ENCODE results near the gene AFF3. TPM values are rescaled to one million over a fixed set of nuclear protein-coding genes. Genes with fewer than 3 reads are reported as not detected.

AFF3 gene
- total RNA-seq, 1 experiment from 2014 or later, result not detected

GRCh38 chr2:99989905-99990304, 152.5 kb downstream of the AFF3 start:
- CTCF ChIA-PET, result no interaction called here

DNA sequence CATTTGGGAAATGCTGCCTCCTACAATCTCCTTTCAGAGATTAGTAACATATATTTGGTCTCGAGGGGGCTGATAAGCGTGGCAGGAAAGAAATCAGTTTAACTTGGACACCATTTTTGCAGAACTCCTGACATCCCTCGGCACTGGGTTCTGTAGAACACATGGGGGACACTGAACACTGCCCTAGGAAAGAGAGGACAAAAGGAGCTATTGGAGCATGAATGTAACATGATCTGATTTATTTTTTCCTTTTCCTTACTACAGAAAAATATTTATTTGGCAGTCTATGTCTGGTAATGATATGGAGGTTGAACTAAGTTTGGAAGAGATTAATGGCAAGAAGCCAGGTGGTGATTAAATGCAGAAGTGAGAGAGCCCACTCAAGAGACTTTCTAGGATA, 153.8 kb downstream of the AFF3 start:
- H3K9me3 ChIP-seq (ENCODE audit: insufficient read depth, low read depth), result no peaks in the 10 kb centered on the region
- no peak for DNase-seq
- TF ChIP-seq, protein P1, sequence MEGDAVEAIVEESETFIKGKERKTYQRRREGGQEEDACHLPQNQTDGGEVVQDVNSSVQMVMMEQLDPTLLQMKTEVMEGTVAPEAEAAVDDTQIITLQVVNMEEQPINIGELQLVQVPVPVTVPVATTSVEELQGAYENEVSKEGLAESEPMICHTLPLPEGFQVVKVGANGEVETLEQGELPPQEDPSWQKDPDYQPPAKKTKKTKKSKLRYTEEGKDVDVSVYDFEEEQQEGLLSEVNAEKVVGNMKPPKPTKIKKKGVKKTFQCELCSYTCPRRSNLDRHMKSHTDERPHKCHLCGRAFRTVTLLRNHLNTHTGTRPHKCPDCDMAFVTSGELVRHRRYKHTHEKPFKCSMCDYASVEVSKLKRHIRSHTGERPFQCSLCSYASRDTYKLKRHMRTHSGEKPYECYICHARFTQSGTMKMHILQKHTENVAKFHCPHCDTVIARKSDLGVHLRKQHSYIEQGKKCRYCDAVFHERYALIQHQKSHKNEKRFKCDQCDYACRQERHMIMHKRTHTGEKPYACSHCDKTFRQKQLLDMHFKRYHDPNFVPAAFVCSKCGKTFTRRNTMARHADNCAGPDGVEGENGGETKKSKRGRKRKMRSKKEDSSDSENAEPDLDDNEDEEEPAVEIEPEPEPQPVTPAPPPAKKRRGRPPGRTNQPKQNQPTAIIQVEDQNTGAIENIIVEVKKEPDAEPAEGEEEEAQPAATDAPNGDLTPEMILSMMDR (conservative IDR thresholded peaks at IDR 0.05), result no peak
- no peak for TF ChIP-seq EZH2 (IDR thresholded peaks at IDR 0.05; ENCODE audit: low read depth)
- H4K20me1 ChIP-seq (ENCODE audit: insufficient read depth), result peaks cover 4% of the 10 kb centered on the region; the same call in 1 of the 2 replicates
- CTCF ChIA-PET, result no interaction called here
- no peaks in the 10 kb centered on the region for H3F3A ChIP-seq (ENCODE audit: insufficient read depth, low read depth)
- H3K4me3 ChIP-seq, result no peak overlapping the region
- intact Hi-C loops (cut with micrococcal nuclease; ENCODE audit: unreplicated experiment), result no loop called here
- no peaks in the 10 kb centered on the region for H3K9me2 ChIP-seq (ENCODE audit: insufficient read depth)
- no peak overlapping the region for H3K4me2 ChIP-seq
- no peaks in the 10 kb centered on the region for H3K36me3 ChIP-seq (ENCODE audit: low read depth)
- H3K79me2 ChIP-seq (ENCODE audit: low read depth), result no peaks in the 10 kb centered on the region
- BruUV-seq (replicated peaks), result no TSS peak
- H2AFZ ChIP-seq, result no peak overlapping the region
- H3K4me1 ChIP-seq (replicated peaks; ENCODE audit: insufficient read depth), result no peaks in the 10 kb centered on the region
- POLR2A ChIA-PET (ENCODE audit: unreplicated experiment), result no interaction called here
- H3K27me3 ChIP-seq (ENCODE audit: insufficient read depth, low read depth), result peaks cover 53% of the 10 kb centered on the region
- H3K27ac ChIP-seq, result no peak overlapping the region

More at GRCh38 chr2:99989905-99990304, 152.5 kb downstream of the AFF3 start:
- intact Hi-C loops (cut with micrococcal nuclease; ENCODE audit: unreplicated experiment), result no loop called here
- H2AFZ ChIP-seq, result no peak overlapping the region
- H3F3A ChIP-seq (ENCODE audit: insufficient read depth, low read depth), result no peaks in the 10 kb centered on the region
- peaks cover 4% of the 10 kb centered on the region; the same call in 1 of the 2 replicates for H4K20me1 ChIP-seq (ENCODE audit: insufficient read depth)
- no peak overlapping the region for H3K27ac ChIP-seq
- BruUV-seq (replicated peaks), result no TSS peak
- H3K4me2 ChIP-seq, result no peak overlapping the region
- no peaks in the 10 kb centered on the region for H3K9me3 ChIP-seq (ENCODE audit: insufficient read depth, low read depth)
- peaks cover 64% of the 10 kb centered on the region for H3K27me3 ChIP-seq (ENCODE audit: insufficient read depth, low read depth)
- no peak overlapping the region for H3K4me3 ChIP-seq
- no peaks in the 10 kb centered on the region for H3K9me2 ChIP-seq (ENCODE audit: insufficient read depth)
- TF ChIP-seq, protein P1 (conservative IDR thresholded peaks at IDR 0.05), result no peak
- TF ChIP-seq EZH2 (IDR thresholded peaks at IDR 0.05; ENCODE audit: low read depth), result no peak
- H3K36me3 ChIP-seq (ENCODE audit: low read depth), result no peaks in the 10 kb centered on the region
- no peaks in the 10 kb centered on the region for H3K79me2 ChIP-seq (ENCODE audit: low read depth)
- no peaks in the 10 kb centered on the region for H3K4me1 ChIP-seq (replicated peaks; ENCODE audit: insufficient read depth)
- POLR2A ChIA-PET (ENCODE audit: unreplicated experiment), result no interaction called here
- DNase-seq, result no peak

DNA sequence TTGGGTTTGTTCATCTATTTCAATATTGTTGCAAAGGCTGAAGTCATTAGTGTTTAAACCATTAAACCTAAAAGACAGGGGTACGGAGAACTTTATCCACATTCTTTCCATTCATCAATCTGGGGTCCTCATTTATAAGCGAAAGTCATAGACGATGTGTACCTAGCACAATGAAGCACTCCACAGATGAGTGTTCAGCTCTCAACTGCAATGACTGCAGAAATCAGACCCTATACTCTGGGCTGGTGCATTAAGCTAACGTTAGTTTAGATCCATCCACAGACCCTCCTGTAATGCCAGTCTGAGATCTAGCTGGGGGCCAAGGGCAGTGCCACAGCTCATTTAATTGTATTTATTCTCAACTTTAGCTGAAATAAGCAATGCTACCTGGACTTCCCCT, 155.2 kb downstream of the AFF3 start:
- H3K27ac ChIP-seq, result no peak overlapping the region
- CTCF ChIA-PET, result no interaction called here
- H3F3A ChIP-seq (ENCODE audit: insufficient read depth, low read depth), result no peaks in the 10 kb centered on the region
- H4K20me1 ChIP-seq (ENCODE audit: insufficient read depth), result peaks cover 4% of the 10 kb centered on the region; the same call in 1 of the 2 replicates
- no peaks in the 10 kb centered on the region for H3K79me2 ChIP-seq (ENCODE audit: low read depth)
- no peak overlapping the region for H3K4me2 ChIP-seq
- no peak overlapping the region for H2AFZ ChIP-seq
- no peaks in the 10 kb centered on the region for H3K9me3 ChIP-seq (ENCODE audit: insufficient read depth, low read depth)
- no TSS peak for BruUV-seq (replicated peaks)
- H3K4me1 ChIP-seq (replicated peaks; ENCODE audit: insufficient read depth), result no peaks in the 10 kb centered on the region
- intact Hi-C loops (cut with micrococcal nuclease; ENCODE audit: unreplicated experiment), result no loop called here
- H3K27me3 ChIP-seq (ENCODE audit: insufficient read depth, low read depth), result peaks cover 44% of the 10 kb centered on the region
- H3K9me2 ChIP-seq (ENCODE audit: insufficient read depth), result no peaks in the 10 kb centered on the region
- no peak for DNase-seq
- H3K36me3 ChIP-seq (ENCODE audit: low read depth), result no peaks in the 10 kb centered on the region
- H3K4me3 ChIP-seq, result no peak overlapping the region
- POLR2A ChIA-PET (ENCODE audit: unreplicated experiment), result no interaction called here
- no peak for TF ChIP-seq EZH2 (IDR thresholded peaks at IDR 0.05; ENCODE audit: low read depth)

All from PC-9 (cell line).